GM12878 (cell line): Measurements from ENCODE around the gene CSMD2. TPM values are rescaled to one million over a fixed set of nuclear protein-coding genes. Genes with fewer than 3 reads are reported as not detected.

Experiments
- ATAC-seq: fragments of 200-7000 bp; cut with Tn5 transposase; 3 replicates; pipeline ENCODE4 v1.9.1; 2020; ENCODE audit warnings: mild to moderate bottlenecking, moderate library complexity
- BruUV-seq: library from RNA; stranded (reverse); fragments of 400-500 nt; replicated peaks from 2 replicates; lab custom pipeline; 2021; lab: Mats Ljungman, UMichigan
- CTCF ChIA-PET: fragments of 300-600 bp; sonication (Branson Sonifier 250); formaldehyde crosslinking; extraction: SDS; loops from one replicate; lab custom pipeline; 2021; ENCODE audit warnings: inconsistent platforms; lab: Yijun Ruan, JAX
- POLR2A ChIA-PET: fragments of 350-600 bp; formaldehyde crosslinking; extraction: SDS; loops from one replicate; lab custom pipeline; 2021; ENCODE audit warnings: inconsistent platforms; lab: Charles Lee
- RAD21 ChIA-PET: fragments of 300-600 bp; sonication (Branson Sonifier 250); formaldehyde crosslinking; loops from one replicate; lab custom pipeline; 2023; ENCODE audit warnings: antibody characterized with exemption; ENCODE audit not compliant: unreplicated experiment; lab: Charles Lee
- SMC1A ChIA-PET: fragments of 300-600 bp; sonication (Branson Sonifier 250); formaldehyde crosslinking; loops from one replicate; lab custom pipeline; 2023; ENCODE audit not compliant: unreplicated experiment, uncharacterized antibody; lab: Charles Lee
- DNase-seq: peaks from one replicate; pipeline ENCODE4 v3.0.0-alpha.2; 2011; ENCODE audit warnings: low read depth, low spot score
- FAIRE-seq: peaks from 3 replicates; lab custom pipeline; 2011; peaks lifted over from hg19 to GRCh38; lab: Jason Lieb, UNC
- H2AFZ ChIP-seq: 2 replicates; pipeline ENCODE4 v1.6.0; 2011; ENCODE audit warnings: low read depth, low read length, control low read depth; ENCODE audit not compliant: control insufficient read depth
- H3K27ac ChIP-seq: 2 replicates; pipeline ENCODE4 v1.5.1; 2011; ENCODE audit warnings: control low read depth; ENCODE audit not compliant: control insufficient read depth, insufficient read depth
- H3K27me3 ChIP-seq, 2 experiments: replicated peaks in 1 of 2; 2 replicates each; pipeline versions ENCODE4 v1.6.0 to v1.6.1; 2011; ENCODE audit warnings: low read length in 1 of 2; ENCODE audit not compliant: control insufficient read depth in 2 of 2, insufficient read depth in 2 of 2
- H3K36me3 ChIP-seq, 2 experiments: 2 replicates each; pipeline ENCODE4 v1.5.1; 2011; ENCODE audit warnings: low read length in 1 of 2; ENCODE audit not compliant: control insufficient read depth in 2 of 2, insufficient read depth in 2 of 2
- H3K4me1 ChIP-seq: 2 replicates; pipeline ENCODE4 v1.6.1; 2011; ENCODE audit warnings: mild to moderate bottlenecking, low read length, moderate library complexity, mixed read lengths; ENCODE audit not compliant: control insufficient read depth, insufficient read depth
- H3K4me2 ChIP-seq: 2 replicates; pipeline ENCODE4 v1.6.0; 2011; ENCODE audit warnings: control low read depth; ENCODE audit not compliant: control insufficient read depth, insufficient read depth
- H3K4me3 ChIP-seq: fragments of 200-600 bp; sonication (generic); 2 replicates; pipeline ENCODE4 v1.5.1; 2016
- H3K79me2 ChIP-seq: 2 replicates; pipeline ENCODE4 v1.6.0; 2011; ENCODE audit warnings: low read length; ENCODE audit not compliant: control insufficient read depth, insufficient read depth
- H3K9ac ChIP-seq: 2 replicates; pipeline ENCODE4 v1.8.0; 2011; ENCODE audit warnings: low read length, control low read depth, mixed read lengths; ENCODE audit not compliant: control insufficient read depth, insufficient read depth
- H3K9me3 ChIP-seq: replicated peaks from 3 replicates; pipeline ENCODE4 v1.5.1; 2011; ENCODE audit warnings: mild to moderate bottlenecking, low read length; ENCODE audit not compliant: control insufficient read depth, insufficient read depth
- H4K20me1 ChIP-seq: 2 replicates; pipeline ENCODE4 v1.6.0; 2011; ENCODE audit not compliant: control insufficient read depth, insufficient read depth
- BRCA1 ChIP-seq: IDR thresholded peaks from 2 replicates; pipeline ENCODE4 v1.6.1; 2011; ENCODE audit warnings: low read depth, low read length, improper control_type of control experiment
- CBFB ChIP-seq: IDR thresholded peaks from 2 replicates; pipeline ENCODE4 v1.6.1; 2016; ENCODE audit warnings: antibody characterized with exemption, low read depth
- MTA2 ChIP-seq: fragments of 450-650 bp; IDR thresholded peaks from 2 replicates; pipeline ENCODE4 v1.6.1; 2016; ENCODE audit warnings: low read depth, mild to moderate bottlenecking, moderate library complexity
- MTA3 ChIP-seq: IDR thresholded peaks from 2 replicates; pipeline ENCODE4 v1.6.1; 2012; ENCODE audit warnings: low read length, inconsistent platforms, borderline replicate concordance
- MYB ChIP-seq: fragments of 150-350 bp; IDR thresholded peaks from 2 replicates; pipeline ENCODE4 v1.6.1; 2014; ENCODE audit warnings: mild to moderate bottlenecking, low read depth, low read length, borderline replicate concordance
- NBN ChIP-seq: fragments of 450-650 bp; IDR thresholded peaks from 2 replicates; pipeline ENCODE4 v1.6.1; 2016
- NFXL1 ChIP-seq: fragments of 450-650 bp; IDR thresholded peaks from 2 replicates; pipeline ENCODE4 v1.6.1; 2017; ENCODE audit warnings: antibody characterized with exemption, mild to moderate bottlenecking, borderline replicate concordance
- SIN3A ChIP-seq: IDR thresholded peaks from 2 replicates; pipeline ENCODE4 v1.6.1; 2012; ENCODE audit warnings: low read depth, low read length, improper control_type of control experiment
- SMAD5 ChIP-seq: IDR thresholded peaks from 2 replicates; pipeline ENCODE4 v1.6.1; 2016; ENCODE audit warnings: antibody characterized with exemption, low read depth
- SRF ChIP-seq, 2 experiments: IDR thresholded peaks; 2 replicates each; pipeline ENCODE4 v1.6.1; 2011; ENCODE audit warnings: low read depth in 2 of 2, low read length in 2 of 2, mild to moderate bottlenecking in 1 of 2, moderate library complexity in 1 of 2
- STAT1 ChIP-seq: fragments of 450-650 bp; conservative IDR thresholded peaks from 2 replicates; pipeline ENCODE4 v1.6.1; 2014; ENCODE audit warnings: antibody characterized with exemption, mild to moderate bottlenecking
- ZBED1 ChIP-seq: IDR thresholded peaks from 2 replicates; pipeline ENCODE4 v1.6.1; 2016; ENCODE audit warnings: borderline replicate concordance
- ZNF207 ChIP-seq: fragments of 450-650 bp; IDR thresholded peaks from 2 replicates; pipeline ENCODE4 v1.6.1; 2014; ENCODE audit warnings: antibody characterized with exemption, mild to moderate bottlenecking, borderline replicate concordance
- ZNF24 ChIP-seq: fragments of 450-650 bp; IDR thresholded peaks from 2 replicates; pipeline ENCODE4 v1.6.1; 2017; ENCODE audit warnings: antibody characterized with exemption, mild to moderate bottlenecking
- ZNF622 ChIP-seq: fragments of 450-650 bp; IDR thresholded peaks from 2 replicates; pipeline ENCODE4 v1.6.1; 2017; ENCODE audit warnings: mild to moderate bottlenecking, inconsistent platforms
- WGBS: methylation state at CpG from one replicate; pipeline ENCODE4 v1.1.6; 2016; ENCODE audit warnings: low lambda C conversion rate; ENCODE audit not compliant: insufficient replicate concordance, insufficient coverage; ENCODE audit errors: missing lambda C conversion rate; 5-methylcytosine and 5-hydroxymethylcytosine counted together
- in situ Hi-C: fragments of 300-500 bp; cut with MboI; formaldehyde crosslinking; loops from 9 replicates; pipeline ENCODE4 v1.14.3; 2018; ENCODE audit warnings: mixed read lengths
- intact Hi-C: fragments of 100-400 bp; cut with micrococcal nuclease; formaldehyde crosslinking; loops from one replicate; pipeline ENCODE4 v1.14.2; 2022; ENCODE audit not compliant: unreplicated experiment
- polyA plus RNA-seq, 11 experiments: library from polyadenylated mRNA; depleted of rRNA in 4 of 11; unstranded in 6 of 11; stranded (reverse) in 5 of 11; fragments of >200 nt; fragmentation: Nextera tagmentation in 4 of 11; fragmentation: Illumina TruSeq in 1 of 11; extraction: Ambion mirVana in 4 of 11; extraction: Trizol in 1 of 11; gene quantifications; 1 replicate in 1 of 11; 2 replicates in 10 of 11; pipeline versions ENCODE4 v1.2.1 to v1.2.3, GENCODE V29; 2011 to 2016; ENCODE audit warnings: inconsistent platforms in 2 of 11, missing spikeins in 2 of 11, low read depth in 1 of 11
- total RNA-seq, 4 experiments: library from RNA; depleted of rRNA in 3 of 4; stranded (reverse); fragments of >200 nt in 3 of 4; fragmentation: Illumina TruSeq in 1 of 4; extraction: Trizol in 1 of 4; gene quantifications; 2 replicates each; pipeline versions ENCODE4 v1.2.1 to v1.2.3, GENCODE V29; 2013 to 2021
- TF ChIP-seq, protein P1 (sequence below): IDR thresholded peaks from 2 replicates; pipeline ENCODE4 v1.6.1; 2012; ENCODE audit warnings: low read length, inconsistent platforms
- TF ChIP-seq, protein P2 (sequence below): IDR thresholded peaks from 2 replicates; pipeline ENCODE4 v1.6.1; 2011; ENCODE audit warnings: borderline replicate concordance, low read depth, mild to moderate bottlenecking, moderate library complexity, low read length; ENCODE audit not compliant: insufficient read depth, poor library complexity, severe bottlenecking

The CSMD2 gene
- total and polyA plus RNA-seq, 10 of the 15 experiments (the other 5 are each of a cell fraction or from before 2014, with no cell fraction given), result under 0.01 TPM; not detected in 9

DNA sequence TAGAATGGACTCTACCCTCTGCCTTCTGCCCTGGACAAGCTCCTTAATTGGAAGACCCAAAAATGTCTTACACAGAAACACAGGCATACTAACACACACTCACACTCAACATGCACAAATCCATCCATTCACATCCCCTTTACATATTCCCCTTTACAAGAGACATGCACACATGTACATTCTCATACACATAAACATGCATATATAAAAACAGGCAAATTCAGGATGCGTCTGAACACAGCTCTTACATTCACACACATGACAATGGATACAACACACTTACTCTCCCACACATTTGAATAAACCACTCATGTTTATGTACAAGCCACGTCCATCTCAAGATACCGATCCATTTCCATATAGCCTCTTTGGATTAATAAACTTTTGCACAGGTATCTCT, 216.7 kb downstream of the CSMD2 start:
- ChIA-PET CTCF (no interaction called here), RAD21 (no interaction called here), POLR2A (no interaction called here), SMC1A (no interaction called here)
- Histone ChIP-seq H3K4me2 (no peak overlapping the region), H3K27ac (no peak overlapping the region), H3K27me3 (no peaks in the 10 kb centered on the region), H3K4me3 (no peak overlapping the region), H3K9ac (no peak overlapping the region), H3K9me3 (no peaks in the 10 kb centered on the region), H3K79me2 (no peaks in the 10 kb centered on the region), H4K20me1 (no peaks in the 10 kb centered on the region), H3K36me3 (no peaks in the 10 kb centered on the region), H3K4me1 (no peaks in the 10 kb centered on the region), H2AFZ (no peak overlapping the region)
- 7% methylated on average over 3 of the region's 3 CpGs for WGBS
- no peak for TF ChIP-seq MYB
- TF ChIP-seq NBN, result no peak
- TF ChIP-seq NFXL1, result no peak
- TF ChIP-seq BRCA1, result no peak
- no peak for TF ChIP-seq SRF (IDR thresholded peaks at IDR 0.05; ENCODE audit: low read depth in 2 of 2, low read length in 2 of 2)
- TF ChIP-seq SIN3A, result no peak
- TF ChIP-seq ZNF24, result no peak
- TF ChIP-seq SMAD5, result no peak
- TF ChIP-seq CBFB, result no peak
- TF ChIP-seq, protein P1, sequence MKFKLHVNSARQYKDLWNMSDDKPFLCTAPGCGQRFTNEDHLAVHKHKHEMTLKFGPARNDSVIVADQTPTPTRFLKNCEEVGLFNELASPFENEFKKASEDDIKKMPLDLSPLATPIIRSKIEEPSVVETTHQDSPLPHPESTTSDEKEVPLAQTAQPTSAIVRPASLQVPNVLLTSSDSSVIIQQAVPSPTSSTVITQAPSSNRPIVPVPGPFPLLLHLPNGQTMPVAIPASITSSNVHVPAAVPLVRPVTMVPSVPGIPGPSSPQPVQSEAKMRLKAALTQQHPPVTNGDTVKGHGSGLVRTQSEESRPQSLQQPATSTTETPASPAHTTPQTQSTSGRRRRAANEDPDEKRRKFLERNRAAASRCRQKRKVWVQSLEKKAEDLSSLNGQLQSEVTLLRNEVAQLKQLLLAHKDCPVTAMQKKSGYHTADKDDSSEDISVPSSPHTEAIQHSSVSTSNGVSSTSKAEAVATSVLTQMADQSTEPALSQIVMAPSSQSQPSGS, result no peak
- TF ChIP-seq ZNF207, result no peak
- TF ChIP-seq MTA2, result no peak
- TF ChIP-seq MTA3, result no peak
- TF ChIP-seq, protein P2, sequence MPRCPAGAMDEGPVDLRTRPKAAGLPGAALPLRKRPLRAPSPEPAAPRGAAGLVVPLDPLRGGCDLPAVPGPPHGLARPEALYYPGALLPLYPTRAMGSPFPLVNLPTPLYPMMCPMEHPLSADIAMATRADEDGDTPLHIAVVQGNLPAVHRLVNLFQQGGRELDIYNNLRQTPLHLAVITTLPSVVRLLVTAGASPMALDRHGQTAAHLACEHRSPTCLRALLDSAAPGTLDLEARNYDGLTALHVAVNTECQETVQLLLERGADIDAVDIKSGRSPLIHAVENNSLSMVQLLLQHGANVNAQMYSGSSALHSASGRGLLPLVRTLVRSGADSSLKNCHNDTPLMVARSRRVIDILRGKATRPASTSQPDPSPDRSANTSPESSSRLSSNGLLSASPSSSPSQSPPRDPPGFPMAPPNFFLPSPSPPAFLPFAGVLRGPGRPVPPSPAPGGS, result no peak
- no peak for TF ChIP-seq STAT1
- TF ChIP-seq ZBED1, result no peak
- no peak for TF ChIP-seq ZNF622
- no TSS peak for BruUV-seq
- no peak for FAIRE-seq
- no peak for DNase-seq
- intact Hi-C loops (no loop called here), in situ Hi-C loops (no loop called here)
- no peak for ATAC-seq
